DMS 273 treated with DMSO at 0.1 percent for 48 hours (cell line): ENCODE results near the gene JAKMIP1.

Source experiments
- DNase-seq: peaks from one replicate; lab custom pipeline; 2025; lab: John Stamatoyannopoulos, UW

JAKMIP1 gene

GRCh38 chr4:6042293-6043063 is 157.9 kb downstream of the JAKMIP1 start:
- no peak for DNase-seq

- no peak for DNase-seq
These were observed 158.5 kb downstream of the JAKMIP1 start for GRCh38 chr4:6041800-6042199.

GRCh38 chr4:6038711-6039110 is 161.6 kb downstream of the JAKMIP1 start:
- no peak for DNase-seq

- DNase-seq = no peak
These were observed 164.6 kb downstream of the JAKMIP1 start for GRCh38 chr4:6035786-6036185.

DNA sequence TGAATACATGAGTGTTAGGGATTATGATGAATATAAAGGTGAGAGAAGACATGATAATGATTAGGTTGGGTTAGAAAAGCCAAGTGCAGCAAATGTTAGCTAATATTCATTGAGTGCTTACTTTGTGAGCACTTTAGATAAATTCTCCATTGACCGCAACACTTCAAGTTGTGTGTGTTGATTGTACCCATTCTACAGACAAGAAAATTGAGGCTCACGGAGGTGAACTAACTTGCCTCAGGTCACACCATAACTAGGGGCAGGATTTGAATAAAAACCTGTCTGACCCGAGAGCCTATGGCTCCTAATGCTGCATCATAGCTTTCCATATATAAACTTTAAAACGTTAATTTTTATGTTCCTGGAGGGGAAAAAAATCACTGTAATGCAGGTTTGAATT is 167.0 kb downstream of the JAKMIP1 start:
- DNase-seq = no peak

GRCh38 chr4:6032249-6033244 is 167.8 kb downstream of the JAKMIP1 start:
- DNase-seq = no peak

DNA sequence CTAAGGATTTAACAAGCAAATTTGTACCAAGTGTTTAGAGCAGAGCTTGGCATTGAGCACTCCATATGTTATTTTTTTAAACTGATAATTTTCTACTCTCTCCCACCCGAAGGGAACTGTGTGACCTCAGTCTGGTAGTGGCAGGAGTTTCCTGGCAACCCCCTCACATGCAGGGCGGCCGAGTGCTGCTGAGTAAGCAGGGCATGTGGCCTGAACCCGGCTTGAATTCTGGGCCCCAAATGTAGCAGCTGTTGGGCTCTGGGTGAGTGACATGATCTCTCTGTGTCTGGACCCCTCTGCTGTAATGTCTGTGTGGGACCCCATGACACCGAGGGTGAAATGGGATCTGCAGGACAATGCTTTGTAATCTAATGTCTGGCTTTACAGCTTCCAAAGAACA is 168.5 kb downstream of the JAKMIP1 start:
- no peak for DNase-seq

DNA sequence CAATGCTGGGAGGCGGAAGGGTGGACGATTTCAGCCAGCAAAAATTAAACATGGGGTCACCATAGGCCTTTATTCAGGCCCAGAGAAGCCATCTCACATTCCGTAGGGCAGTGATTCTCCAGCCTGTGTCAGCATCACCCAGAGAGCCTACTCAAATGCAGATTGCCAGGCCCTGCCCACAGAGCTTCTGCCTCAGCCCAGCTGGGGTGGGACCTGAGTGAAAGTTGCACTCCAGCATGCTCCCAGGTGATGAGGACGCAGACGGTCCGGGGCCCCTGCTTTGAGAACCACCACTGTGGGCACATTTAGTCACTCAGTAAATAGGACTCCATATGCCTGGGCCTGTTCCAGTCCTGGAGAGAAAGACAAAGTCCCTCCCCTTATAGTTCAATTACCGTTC is 169.7 kb downstream of the JAKMIP1 start:
- DNase-seq = no peak

DNA sequence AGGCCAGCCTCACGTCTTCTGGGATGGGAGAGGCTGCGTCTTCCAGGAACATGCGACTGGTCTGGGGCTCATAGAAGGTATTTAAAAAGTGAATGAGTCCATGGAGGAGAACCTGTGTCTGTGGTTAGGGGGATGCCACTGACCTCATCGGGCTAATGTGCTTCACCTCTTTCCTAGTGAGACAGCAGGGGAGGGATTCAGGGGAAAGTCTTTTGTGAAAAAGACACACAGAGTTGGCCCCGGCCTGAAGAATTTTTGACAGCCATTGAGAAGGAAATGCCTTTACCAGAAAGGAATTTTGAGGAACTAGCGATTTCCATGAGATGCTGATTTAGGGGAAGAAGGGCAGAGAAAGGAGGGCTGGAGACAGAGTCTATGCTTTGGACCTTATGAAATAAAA is 171.1 kb downstream of the JAKMIP1 start:
- DNase-seq = no peak

- DNase-seq = no peak
These were observed 172.2 kb downstream of the JAKMIP1 start for GRCh38 chr4:6028168-6028567.

- no peak for DNase-seq
These were observed 173.0 kb downstream of the JAKMIP1 start for GRCh38 chr4:6027392-6027791.

- DNase-seq = no peak
These were observed 175.9 kb downstream of the JAKMIP1 start for GRCh38 chr4:6024313-6024960.

- DNase-seq = no peak
These were observed 176.6 kb downstream of the JAKMIP1 start for GRCh38 chr4:6023731-6024130.

- DNase-seq = no peak
These were observed 177.6 kb downstream of the JAKMIP1 start for GRCh38 chr4:6022607-6023288.

GRCh38 chr4:6021831-6022606 is 178.3 kb downstream of the JAKMIP1 start:
- DNase-seq = no peak

GRCh38 chr4:6020613-6021012 is 179.7 kb downstream of the JAKMIP1 start:
- DNase-seq = no peak

GRCh38 chr4:6019316-6020263 is 180.8 kb downstream of the JAKMIP1 start:
- DNase-seq = peak; percentile 4

GRCh38 chr4:6018331-6018730 is 182.0 kb downstream of the JAKMIP1 start, which contains the start of gene C4orf50:
C4orf50 (minus strand) TSS chr4:6018431.
- DNase-seq = no peak

- DNase-seq = no peak
These were observed 182.5 kb downstream of the JAKMIP1 start for GRCh38 chr4:6017800-6018199.

GRCh38 chr4:6017030-6017429 is 183.3 kb downstream of the JAKMIP1 start:
- DNase-seq = no peak
